NCI-H187 (cell line): Measurements from ENCODE around the gene HORMAD2.

Source experiments
- DNase-seq, 2 experiments: peaks; one replicate each; lab custom pipeline; 2025; lab: John Stamatoyannopoulos, UW

Gene HORMAD2

DNA sequence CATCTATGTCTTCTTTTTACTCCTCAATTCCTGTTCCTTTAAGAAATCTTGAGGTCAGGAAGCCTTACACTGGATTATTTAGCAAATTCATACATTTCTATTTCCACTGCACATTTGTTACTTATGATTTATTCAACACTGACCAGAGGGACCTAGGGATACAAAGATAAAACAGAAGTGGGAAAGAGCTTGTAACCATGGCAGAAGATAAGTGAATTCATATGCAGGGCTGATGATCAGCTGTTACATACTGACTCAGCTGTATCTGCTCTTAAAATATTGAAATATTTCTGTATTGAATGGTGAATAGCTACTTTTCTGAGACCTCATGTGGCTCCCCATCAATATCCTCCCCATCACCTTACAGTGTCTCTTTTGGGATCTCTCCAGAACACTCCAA is 25.2 kb downstream of the HORMAD2 start:
- no peak for DNase-seq

DNA sequence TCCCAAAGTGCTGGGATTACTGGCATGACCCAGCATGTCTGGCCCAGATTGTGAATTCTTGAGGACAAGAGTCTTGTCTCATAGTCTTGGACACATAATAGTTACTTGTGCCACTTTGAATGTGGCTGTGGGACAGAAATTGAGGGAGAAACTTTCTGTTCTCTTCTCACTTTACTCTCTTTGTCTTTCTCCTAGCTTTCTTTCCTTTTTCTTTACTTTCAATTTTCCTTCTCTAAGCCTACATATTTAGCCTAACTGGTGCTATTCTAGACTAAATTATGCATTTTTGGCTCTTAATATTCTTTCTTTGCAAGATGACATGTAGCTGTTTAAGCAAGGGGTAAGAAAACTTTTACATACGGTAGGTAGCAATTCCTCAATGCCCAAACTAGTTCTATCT is 33.2 kb downstream of the HORMAD2 start:
- no peak for DNase-seq

DNA sequence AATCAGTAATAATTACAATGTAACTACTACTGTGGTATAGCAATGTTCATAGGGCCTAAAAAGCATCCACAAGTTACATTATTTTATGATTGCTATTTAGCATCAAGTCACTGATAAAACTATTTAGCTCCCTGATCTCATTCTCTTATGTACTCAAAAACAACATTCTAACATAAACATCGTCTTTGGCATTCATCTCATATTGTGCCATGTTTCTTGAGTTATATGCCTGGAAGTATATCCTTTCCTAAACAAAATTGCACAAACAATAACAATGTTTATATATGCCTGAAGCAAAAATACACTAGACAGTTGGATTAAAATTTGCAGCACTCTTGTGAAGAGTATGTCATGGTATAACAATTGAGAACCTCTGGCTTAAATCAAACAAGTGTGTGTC is 34.1 kb downstream of the HORMAD2 start:
- no peak for DNase-seq

DNA sequence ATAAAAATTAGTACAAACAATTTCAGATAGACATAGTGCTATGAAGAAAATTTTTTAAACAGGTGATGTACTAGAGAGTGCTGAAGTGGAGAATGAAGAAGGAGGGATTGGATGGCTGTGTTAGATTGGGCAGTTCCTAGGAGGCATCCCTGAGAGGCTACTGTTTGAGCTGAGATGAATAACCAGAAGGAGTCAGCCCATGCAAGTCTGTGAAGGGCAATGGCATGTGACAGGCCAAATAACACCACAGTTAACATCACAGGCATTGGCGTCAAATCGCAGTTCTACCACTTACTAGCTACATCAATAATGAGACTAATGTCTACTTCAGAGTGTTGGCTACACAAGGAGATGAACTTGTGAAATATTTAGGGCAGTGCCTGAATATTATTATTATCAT is 35.4 kb downstream of the HORMAD2 start:
- no peak for DNase-seq

DNA sequence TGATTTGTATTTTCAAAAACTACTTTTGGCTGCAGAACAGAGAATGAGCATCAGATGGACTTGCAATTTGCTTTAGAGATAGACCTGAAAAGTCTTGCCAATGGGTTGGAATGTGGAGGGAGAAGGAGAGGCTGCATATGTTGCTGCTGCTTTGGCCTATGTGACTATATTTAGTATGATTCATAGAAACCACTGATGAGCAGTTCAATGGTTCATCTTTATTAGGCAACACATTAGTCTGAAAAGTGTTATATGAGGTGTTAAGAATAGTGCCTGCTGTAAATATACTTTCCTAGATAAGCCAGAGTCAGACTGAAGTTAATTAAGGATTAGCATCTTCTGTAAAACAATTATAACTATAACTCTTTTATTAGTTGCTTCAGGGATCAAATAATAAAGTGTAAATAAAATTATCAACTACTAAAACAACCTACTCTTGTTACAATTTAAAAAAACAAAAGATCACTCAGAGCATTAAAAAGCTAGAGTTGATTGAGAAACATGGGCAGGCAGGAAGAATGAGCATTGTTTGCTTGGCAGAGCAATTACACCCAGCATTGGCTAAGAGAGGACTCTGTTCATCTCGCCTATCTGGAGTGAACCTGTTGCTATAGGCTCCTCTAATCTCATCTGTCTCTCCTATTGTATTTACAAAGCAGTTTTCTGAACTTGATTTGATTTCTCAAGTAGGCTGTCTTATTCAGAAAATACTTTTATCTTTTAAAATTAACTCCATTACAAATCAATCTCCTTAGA is 36.3 kb downstream of the HORMAD2 start:
- DNase-seq: no peak

DNA sequence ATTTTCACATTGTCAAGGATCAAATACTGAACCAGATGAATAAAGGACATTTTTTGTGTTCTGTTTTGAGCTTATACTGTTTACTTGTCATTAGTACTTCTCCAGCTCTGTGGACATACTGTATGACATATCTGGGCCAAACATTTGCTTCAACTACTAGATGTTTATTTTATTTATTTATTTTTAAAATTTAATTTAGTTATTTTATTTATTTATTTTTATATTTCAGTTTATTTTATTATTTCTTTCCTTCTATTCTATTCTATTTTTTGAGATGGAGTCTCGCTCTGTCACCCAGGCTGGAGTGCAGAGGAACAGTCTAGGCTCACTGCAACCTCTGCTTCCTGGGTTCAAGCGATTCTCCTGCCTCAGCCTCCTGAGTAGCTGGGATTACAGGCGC is 37.0 kb downstream of the HORMAD2 start:
- DNase-seq: no peak

DNA sequence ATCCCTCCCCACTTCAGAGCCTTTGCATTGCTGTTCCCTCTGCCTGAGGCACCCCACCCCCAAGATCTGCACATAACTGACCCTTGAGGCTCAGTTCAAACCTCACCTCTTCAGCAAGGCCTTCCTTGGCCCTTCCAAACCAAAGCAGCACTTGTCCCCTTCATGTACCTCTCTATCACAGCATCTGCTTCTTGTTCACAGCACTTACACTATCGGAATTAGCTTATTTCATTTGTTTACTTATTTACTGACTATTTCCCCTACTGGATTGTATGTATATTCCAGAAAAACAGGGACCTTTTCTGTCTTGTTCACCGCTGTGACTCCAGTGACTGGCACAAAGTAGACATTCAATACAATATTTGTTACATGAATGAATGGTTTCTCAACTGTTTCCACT is 38.0 kb downstream of the HORMAD2 start:
- no peak for DNase-seq

DNA sequence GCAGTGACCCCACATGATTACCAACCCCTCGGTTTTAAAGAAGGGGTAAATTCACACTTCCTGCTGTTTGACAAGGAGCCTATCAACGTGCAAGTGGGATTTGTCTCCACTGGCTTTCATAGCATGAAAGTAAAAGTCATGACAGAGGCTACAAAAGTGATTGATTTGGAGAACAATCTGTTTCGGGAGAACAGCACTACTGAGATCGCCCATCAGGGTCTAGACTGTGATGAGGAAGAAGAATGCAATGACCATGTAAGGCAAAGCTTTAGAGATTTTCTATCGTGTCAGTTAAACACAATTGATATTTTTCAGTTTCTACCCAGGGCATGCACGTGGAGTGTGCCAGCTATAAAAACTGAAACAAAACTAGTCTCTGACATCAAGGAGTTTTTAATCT is 41.7 kb downstream of the HORMAD2 start:
- DNase-seq: no peak

DNA sequence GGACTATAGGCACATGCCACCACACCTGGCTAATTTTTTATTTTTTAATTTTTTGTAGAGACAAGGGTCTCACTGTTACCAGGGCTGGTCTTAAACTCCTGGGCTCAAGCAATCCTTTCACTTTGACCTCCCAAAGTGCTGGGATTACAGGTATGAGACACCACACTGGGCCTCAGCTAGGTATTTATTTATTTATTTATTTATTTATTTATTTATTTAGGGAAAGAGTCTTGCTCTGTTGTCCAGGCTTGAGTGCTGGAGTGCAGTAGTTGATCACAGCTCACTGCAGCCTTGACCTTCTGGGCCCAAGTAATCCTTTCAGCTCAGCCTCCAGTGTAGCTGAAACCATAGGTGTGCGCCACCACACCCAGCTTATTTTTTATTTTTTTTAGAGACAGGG is 43.2 kb downstream of the HORMAD2 start:
- no peak for DNase-seq

DNA sequence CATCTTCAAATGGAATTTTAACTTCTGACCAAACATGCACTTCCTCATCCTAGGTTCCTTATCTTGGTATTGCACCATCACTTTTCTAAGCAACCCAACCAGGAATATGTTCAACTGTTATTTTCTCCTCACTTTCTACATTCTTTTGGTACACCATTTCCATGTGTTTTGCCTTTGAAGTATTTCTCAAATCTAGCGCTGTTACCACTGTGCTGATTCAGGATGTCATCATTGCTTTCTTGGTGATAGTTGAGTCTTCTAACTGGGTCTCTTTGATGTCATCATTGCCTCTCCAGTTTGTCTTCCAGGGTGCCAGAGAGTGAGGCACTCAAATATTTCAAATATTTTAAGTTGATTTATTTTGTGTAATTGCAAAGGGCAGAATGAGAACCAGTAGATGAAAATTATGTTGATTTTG is 47.5 kb downstream of the HORMAD2 start:
- DNase-seq: no peak

DNA sequence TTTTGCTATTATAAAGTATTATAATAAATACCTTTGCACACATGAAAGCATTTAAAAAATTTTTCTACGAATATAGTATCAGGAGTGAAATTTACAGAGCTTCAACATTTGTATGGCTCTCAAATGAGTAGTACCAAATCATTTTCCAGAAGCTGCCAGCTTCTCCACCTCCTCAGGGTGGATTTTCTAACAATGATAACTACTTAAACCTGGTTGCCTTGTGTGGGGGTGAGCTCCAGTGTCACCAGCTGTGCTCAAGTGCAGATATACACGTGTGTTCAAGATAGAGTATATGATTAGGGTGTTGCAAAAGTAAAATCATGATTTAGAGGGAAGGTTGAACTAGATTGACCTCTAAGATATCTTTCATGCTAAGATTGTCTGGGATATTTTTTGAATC is 48.2 kb downstream of the HORMAD2 start:
- DNase-seq: no peak

DNA sequence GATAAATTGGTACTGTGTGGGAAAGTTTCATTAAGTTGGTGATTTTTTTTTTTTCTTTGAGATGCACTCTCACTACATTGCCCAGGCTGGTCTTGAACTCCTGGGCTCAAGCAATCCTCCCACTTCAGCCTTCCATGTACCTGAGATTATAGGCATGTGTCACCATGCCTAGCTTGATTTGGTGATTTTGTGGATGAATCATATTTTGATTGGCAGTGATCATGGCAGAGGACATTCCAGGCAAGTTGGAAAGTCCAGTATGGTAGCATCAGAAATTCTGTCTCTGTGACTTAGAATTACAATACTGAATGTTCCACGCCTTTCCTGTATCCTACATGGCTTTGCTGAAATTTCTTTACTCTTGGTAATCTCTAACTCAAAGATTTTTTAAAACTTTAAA is 49.4 kb downstream of the HORMAD2 start:
- no peak for DNase-seq

DNA sequence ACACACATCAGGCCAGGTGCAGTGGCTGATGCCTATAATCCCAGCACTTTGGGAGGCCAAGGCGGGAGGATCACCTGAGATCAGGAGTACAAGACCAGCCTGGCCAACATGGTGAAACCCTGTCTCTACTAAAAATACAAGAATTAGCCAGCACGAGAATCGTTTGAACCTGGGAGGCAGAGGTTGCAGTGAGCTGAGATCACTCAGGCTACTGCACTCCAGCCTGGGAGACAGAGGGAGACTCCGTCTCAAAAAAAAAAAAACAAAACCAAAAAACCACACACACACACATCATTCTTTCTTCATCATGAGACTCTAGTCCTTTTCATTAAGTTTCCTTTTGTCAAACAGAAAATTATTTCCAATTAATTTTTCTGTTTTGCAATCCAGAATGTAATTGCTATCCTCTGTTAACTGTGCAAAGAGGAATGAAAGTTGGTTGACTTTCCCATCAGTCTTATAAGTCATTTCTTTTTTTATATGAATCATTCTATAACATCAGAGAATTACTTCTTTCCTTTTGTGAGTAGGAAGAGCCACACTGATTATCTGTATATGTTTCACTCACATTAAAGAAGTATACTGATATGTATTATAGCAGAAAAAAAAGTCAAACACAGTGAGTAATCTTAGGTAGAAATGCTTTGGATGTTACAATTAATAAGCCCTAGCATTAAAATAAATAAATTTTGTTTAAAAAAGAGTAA is 52.2 kb downstream of the HORMAD2 start:
- no peak for DNase-seq

DNA sequence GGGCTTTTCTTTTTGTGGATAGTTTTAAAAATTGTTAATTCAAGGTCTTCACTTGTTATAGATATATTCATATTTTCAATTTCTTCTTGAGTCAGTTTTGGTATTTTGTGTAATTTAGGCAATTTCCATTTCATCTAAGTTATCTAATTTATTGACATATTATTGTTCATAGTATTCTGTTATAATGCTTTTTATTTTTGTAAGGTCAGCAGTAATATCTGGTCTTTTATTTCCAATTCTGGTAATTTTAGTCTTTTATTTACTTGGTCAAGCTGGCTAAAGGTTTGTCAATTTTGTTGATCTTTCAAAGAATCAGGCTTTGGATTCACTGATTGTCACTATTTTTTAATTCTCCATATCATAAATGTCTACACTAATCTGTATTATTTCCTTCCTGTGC is 60.1 kb downstream of the HORMAD2 start:
- DNase-seq: no peak

DNA sequence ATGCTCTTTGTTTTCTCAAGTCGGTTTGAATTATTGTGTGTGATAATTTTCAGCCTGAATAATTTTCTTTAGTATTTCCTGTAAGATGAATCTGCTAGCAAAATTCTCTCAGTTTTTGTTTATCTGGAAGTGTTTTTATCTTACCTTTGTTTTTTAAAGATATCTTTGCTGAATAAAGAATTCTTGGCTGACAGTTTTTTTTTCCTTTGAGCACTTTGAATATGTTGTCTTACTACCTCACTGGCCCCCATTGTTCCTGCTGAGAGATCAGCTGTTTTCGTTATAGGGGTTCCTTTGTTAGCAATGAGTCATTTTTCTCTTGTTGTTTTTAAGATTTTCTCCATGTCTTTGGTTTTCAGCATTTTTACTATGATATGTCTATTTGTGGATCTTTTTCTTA is 63.0 kb downstream of the HORMAD2 start:
- DNase-seq: no peak

DNA sequence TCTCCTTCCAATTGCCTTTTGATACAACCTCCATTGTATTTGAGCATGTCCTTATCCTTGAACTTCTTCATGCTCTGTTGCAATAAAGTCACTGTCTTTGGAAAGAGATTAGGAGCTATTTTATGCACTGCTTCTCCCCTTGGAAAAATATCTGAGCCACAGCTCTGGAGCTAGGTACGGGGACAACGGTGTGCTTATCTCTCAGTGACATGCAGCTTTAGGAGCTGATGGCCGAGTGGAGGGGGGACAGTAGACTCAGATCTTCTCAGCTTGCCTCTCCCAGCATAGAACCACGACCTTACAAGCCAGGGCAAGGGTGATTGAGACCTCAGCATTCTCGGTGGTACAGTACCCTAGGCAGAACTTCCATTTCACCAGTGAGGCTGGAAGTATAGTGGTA is 64.1 kb downstream of the HORMAD2 start:
- DNase-seq: no peak

DNA sequence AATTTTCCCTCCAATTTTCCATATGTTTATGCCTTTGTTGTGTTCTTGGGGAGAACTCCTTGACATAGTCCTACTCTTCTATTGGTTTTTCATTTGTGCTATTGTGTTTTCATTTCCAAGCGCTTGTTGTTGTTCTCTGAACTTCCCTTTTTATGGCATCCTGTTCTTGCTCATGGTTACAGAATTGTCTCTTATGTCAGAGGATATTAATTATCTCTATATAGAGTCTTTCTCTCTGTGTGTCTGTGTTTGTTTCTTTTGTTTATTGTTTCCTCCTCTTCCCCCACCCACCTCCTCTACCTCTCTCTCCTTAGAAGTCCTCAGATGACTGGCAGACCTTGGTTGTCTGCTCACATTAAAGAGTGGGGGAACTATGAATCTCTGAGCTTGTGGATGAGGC is 69.9 kb downstream of the HORMAD2 start:
- DNase-seq: no peak

DNA sequence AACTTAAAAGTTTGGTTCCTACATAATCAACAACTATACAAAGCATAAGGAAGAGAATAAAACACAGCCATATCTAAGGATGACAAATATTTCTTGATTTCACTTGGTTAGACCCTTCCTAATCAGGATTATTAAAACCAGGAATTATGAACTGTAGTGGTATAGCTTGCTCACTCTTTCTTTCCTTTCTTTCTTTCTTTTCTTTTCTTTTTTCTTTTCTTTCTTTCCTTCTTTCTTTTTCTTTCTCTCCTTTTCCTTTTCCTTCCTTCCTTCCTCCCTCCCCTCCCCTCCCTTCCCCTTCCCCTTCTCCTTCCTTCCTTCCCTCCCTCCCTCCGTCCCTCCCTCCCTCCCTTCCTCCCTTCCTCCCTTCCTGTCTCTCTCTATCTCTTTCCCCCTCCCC is 78.0 kb downstream of the HORMAD2 start:
- no peak for DNase-seq

DNA sequence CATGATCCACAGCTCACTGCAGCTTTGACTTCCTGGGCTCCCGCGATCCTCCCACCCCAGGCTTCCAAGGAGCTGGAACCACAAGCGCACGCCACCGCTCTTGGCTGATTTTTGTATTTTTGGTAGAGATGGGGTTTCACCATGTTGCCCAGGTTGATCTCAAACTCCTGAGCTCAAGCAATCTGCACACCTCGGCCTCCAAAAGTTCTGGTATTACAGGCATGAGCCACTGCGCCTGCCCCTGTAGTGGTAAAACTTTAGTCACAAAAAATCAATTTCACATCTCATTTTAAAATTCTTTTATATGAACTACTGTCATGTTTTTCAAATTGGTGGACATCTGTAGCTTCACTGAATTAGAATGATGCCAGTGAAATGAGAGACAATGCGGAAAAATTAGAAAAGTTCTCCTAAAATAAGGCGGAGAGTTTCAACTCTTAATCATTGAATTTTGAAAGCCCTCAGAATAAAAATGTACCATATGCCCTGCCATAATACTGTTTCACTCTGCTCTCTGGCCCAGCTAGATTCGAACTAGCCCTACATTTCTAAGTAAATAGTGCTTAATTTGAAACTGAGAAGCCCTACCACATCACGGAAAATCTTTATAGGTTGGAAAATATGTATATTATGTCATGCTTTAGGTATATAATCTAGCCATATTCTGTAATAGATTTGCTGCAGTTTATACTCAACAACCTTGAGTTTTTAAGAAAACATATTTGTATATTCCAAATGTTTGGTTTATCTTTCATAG is 78.7 kb downstream of the HORMAD2 start:
- no peak for DNase-seq

DNA sequence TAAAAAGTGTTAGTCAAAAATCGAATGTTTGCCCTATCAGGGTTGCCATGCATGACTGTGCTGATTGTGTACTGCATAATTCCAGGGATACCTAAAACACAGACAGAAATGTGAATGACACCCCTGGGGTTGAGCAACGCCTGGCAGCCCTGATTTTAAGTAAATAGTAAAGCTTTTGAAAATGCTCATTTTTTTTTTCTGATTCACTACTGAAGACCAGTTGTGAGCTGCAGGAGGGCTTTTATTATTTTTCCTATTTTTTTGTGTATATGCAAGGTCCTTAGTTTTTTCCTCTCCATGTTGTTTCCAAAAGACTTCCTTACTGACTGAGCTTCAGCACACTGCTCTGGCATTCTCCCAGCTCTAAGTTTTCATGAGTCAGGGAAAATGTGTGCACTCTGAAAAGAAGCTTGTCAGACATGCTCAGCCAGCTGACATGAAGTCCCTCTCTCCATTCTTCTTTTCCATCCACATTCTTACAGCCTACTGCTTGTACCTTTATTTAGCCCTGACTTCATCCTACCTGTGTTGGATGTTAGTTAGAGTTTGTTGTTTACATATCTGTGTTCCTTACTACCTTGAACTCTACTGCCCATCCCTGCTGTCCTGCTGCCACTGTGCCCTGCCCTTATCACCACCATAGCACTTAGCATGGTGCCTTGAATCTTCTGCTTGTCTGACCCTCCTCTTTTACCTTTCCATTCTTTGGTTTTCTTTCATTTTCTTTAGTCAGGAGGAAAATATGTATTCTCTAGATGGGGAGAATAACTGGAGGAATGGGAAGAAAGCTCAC is 79.5 kb downstream of the HORMAD2 start:
- DNase-seq: no peak

DNA sequence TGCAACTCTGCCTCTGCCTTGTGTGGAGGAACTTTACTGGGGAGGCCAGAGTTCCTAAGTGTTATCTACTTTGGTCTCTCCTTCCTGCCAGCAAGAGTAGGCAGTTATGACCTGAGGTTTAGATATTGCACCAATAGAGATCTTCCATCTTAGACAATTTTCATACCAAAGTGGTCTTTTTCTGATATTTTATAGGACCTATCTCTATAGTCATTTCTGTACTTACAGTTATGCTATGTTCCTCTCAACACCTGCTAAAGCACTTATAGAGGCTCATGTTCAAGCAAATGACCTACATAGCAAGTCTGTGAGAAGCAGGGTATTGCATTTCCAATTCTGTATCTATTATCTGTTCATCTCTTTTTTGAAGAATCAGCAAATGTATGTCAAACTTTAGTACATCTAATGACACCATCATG is 80.8 kb downstream of the HORMAD2 start:
- DNase-seq: no peak

DNA sequence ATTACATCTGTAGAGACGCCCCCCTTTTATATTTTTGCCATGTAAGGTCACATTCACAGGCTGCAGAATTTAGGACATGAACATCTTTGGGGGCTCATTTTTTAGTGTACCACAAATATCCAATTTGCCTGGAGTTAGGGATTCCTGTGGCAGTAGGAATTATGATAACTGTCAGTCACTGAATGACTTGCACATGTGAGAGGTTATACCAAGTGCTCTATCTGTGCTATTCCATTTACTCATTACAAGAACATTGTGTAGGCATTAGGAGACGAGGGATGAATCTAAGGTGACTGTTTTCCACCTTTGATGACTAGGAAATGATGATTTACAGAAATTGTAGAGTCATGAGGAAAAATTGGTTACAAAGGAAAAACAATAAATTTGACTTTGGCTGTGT is 87.0 kb downstream of the HORMAD2 start:
- DNase-seq: no peak
